ENCODE results near the gene SNX32.
A peak's percentile ranks its signal among the peaks of the same experiment; 100 is the strongest.

The SNX32 gene

DNA sequence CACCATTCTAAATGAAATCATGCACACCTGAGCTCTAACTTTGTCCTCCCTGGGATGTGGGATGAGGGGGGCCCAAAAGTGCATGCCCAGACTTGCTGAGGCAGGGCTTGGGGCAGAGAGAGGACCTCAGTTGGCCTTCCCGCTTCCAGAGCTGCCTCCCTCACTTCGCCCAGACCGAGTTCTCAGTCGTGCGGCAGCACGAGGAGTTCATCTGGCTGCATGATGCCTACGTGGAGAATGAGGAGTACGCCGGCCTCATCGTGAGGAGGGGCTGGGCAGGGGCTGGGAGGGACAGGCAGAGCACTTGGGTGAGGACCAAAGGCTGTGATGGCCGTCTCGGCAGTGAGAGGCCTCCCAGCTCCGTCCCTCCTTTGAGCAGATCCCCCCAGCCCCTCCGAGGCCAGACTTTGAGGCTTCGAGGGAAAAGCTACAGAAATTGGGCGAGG lies 16.0 kb downstream of the SNX32 start:
- H3K4me1 ChIP-seq (ENCODE audit: control extremely low read depth in 1 of 4, control insufficient read depth in 4 of 4, insufficient read depth in 4 of 4, low read length in 3 of 4): no peaks in the 10 kb centered on the region
- no peak for DNase-seq
- H3K27ac ChIP-seq (ENCODE audit: insufficient read depth in 1 of 2, low read depth in 1 of 2, low read length in 2 of 2, poor library complexity in 1 of 2, severe bottlenecking in 2 of 2): no peak overlapping the region
- ChIA-PET POLR2A (interaction anchor here (1.3 kb wide), 1 partner anchor 138 kb away, joined by 3 read pairs; no protein-coding TSS in a partner anchor), CTCF (interaction anchor here (0.9 to 4.9 kb wide), 5 partner anchors 8 to 70 kb away, joined by 3 to 20 read pairs (median 3); partner anchors contain the start of gene CFL1)
- peaks cover 12 to 42% (median 36%) of the 10 kb centered on the region in 4 experiments for H3K36me3 ChIP-seq (ENCODE audit: control insufficient read depth in 4 of 4, insufficient read depth in 4 of 4, low read length in 3 of 4)
- H3K9me3 ChIP-seq (ENCODE audit: control extremely low read depth in 1 of 5, control insufficient read depth in 4 of 5, insufficient read depth in 2 of 5, low read depth in 1 of 5, low read length in 4 of 5): peaks cover 0 to 7% (median 0%) of the 10 kb centered on the region in 5 experiments
- 87% methylated on average over 13 of the region's 16 CpGs for WGBS (ENCODE audit: insufficient coverage)
- H3K4me3 ChIP-seq (ENCODE audit: control insufficient read depth in 1 of 7, extremely low read depth in 1 of 7, insufficient read depth in 4 of 7, low read depth in 2 of 7, low read length in 6 of 7): no peak overlapping the region
- H3K27me3 ChIP-seq (replicated peaks in 2 of 5; ENCODE audit: control insufficient read depth in 4 of 5, insufficient read depth in 5 of 5, low read length in 4 of 5): no peaks in the 10 kb centered on the region

DNA sequence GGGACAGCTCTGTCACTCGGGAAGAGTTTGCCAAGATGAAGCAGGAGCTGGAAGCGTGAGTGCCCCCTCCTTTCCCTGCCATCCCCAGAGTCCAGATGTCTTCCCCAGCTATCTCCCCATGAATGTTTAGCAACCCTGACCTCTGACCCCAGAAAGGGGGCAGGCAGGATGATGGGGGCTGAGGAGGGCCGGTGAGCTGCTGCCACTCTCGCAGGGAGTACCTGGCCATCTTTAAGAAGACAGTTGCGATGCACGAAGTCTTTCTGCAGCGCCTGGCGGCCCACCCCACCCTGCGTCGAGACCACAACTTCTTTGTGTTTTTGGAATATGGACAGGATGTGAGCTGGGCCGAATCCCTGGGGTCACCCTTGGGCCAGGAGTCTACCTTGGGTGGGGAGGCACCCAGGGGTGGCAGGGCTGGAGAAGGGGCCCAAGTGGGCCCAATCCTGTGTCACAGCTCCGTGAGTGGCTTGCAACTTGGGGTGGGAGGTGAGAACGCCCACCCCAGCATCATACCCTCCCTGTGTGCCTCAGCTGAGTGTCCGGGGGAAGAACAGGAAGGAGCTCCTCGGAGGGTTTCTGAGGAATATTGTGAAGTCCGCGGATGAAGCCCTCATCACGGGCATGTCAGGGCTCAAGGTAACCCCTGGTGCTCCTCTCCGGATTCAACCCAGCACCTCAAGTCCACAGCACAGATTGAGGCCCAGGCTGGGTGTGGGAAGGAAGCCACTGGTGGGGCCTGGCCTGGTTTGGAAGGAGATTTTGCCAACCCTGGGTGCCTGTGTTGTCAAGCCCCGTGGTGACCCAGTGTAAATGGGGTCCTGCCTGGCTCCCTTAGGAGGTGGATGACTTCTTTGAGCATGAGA lies 16.7 kb downstream of the SNX32 start:
- no peak for DNase-seq
- Histone ChIP-seq H3K4me3 (ENCODE audit: control insufficient read depth in 1 of 7, extremely low read depth in 1 of 7, insufficient read depth in 4 of 7, low read depth in 2 of 7, low read length in 6 of 7) (no peak overlapping the region), H3K36me3 (ENCODE audit: control insufficient read depth in 4 of 4, insufficient read depth in 4 of 4, low read length in 3 of 4) (peaks cover 12 to 49% (median 41%) of the 10 kb centered on the region in 4 experiments), H3K27ac (ENCODE audit: insufficient read depth in 1 of 2, low read depth in 1 of 2, low read length in 2 of 2, poor library complexity in 1 of 2, severe bottlenecking in 2 of 2) (no peak overlapping the region), H3K4me1 (ENCODE audit: control extremely low read depth in 1 of 4, control insufficient read depth in 4 of 4, insufficient read depth in 4 of 4, low read length in 3 of 4) (peaks cover 0 to 2% (median 1%) of the 10 kb centered on the region in 4 experiments), H3K27me3 (replicated peaks in 2 of 5; ENCODE audit: control insufficient read depth in 4 of 5, insufficient read depth in 5 of 5, low read length in 4 of 5) (no peaks in the 10 kb centered on the region), H3K9me3 (ENCODE audit: control extremely low read depth in 1 of 5, control insufficient read depth in 4 of 5, insufficient read depth in 2 of 5, low read depth in 1 of 5, low read length in 4 of 5) (peaks cover 0 to 7% (median 0%) of the 10 kb centered on the region in 5 experiments)
- ChIA-PET POLR2A (interaction anchor here (1.3 to 2.1 kb wide), 2 partner anchors 17 to 139 kb away, joined by 3 to 6 read pairs; partner anchors contain the start of gene SNX32), CTCF (interaction anchor here (0.9 to 4.9 kb wide), 8 partner anchors 8 to 34 kb away, joined by 3 to 20 read pairs (median 4); partner anchors contain the start of genes CFL1, MUS81 and SNX32)
- 90% methylated on average over 19 of the region's 20 CpGs for WGBS (ENCODE audit: insufficient coverage)

DNA sequence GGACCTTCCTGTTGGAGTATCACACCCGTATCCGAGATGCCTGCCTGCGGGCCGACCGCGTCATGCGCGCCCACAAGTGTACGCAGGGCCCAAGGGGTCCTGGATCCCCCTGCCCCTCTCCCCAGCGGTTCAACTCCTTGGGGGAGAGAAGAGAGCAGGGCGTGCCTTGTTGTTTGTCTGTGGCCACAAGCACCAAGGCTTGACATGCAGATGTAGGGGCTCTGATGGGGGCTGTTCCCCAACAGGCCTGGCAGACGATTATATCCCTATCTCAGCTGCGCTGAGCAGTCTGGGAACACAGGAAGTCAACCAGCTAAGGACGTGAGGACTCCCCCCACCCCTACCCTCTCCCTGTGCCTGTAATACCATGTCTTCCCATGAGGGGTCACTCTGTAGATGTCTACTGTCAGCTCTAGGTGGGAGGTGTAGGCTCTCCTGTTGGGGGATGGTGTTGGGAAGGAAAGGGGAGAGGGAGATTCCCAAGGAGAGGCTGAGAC lies 17.4 kb downstream of the SNX32 start:
- peak in 1 of 3 donors; percentile 34 for DNase-seq
- peaks cover 0 to 7% (median 0%) of the 10 kb centered on the region in 5 experiments for H3K9me3 ChIP-seq (ENCODE audit: control extremely low read depth in 1 of 5, control insufficient read depth in 4 of 5, insufficient read depth in 2 of 5, low read depth in 1 of 5, low read length in 4 of 5)
- ChIA-PET CTCF (interaction anchor here (0.9 to 4.9 kb wide), 14 partner anchors 9 to 145 kb away, joined by 3 to 20 read pairs (median 4); partner anchors contain the start of genes FIBP, MUS81 and SNX32), POLR2A (interaction anchor here (0.6 to 2.1 kb wide), 2 partner anchors 18 to 212 kb away, joined by 3 to 6 read pairs; partner anchors contain the start of gene SNX32)
- peaks cover 12 to 56% (median 45%) of the 10 kb centered on the region in 4 experiments for H3K36me3 ChIP-seq (ENCODE audit: control insufficient read depth in 4 of 4, insufficient read depth in 4 of 4, low read length in 3 of 4)
- no peaks in the 10 kb centered on the region for H3K27me3 ChIP-seq (replicated peaks in 2 of 5; ENCODE audit: control insufficient read depth in 4 of 5, insufficient read depth in 5 of 5, low read length in 4 of 5)
- H3K4me3 ChIP-seq (ENCODE audit: control insufficient read depth in 1 of 7, extremely low read depth in 1 of 7, insufficient read depth in 4 of 7, low read depth in 2 of 7, low read length in 6 of 7): no peak overlapping the region
- WGBS (ENCODE audit: insufficient coverage): 97% methylated on average over 13 of the region's 14 CpGs
- peaks cover 0 to 9% (median 8%) of the 10 kb centered on the region in 4 experiments for H3K4me1 ChIP-seq (ENCODE audit: control extremely low read depth in 1 of 4, control insufficient read depth in 4 of 4, insufficient read depth in 4 of 4, low read length in 3 of 4)
- no peak overlapping the region for H3K27ac ChIP-seq (ENCODE audit: insufficient read depth in 1 of 2, low read depth in 1 of 2, low read length in 2 of 2, poor library complexity in 1 of 2, severe bottlenecking in 2 of 2)

DNA sequence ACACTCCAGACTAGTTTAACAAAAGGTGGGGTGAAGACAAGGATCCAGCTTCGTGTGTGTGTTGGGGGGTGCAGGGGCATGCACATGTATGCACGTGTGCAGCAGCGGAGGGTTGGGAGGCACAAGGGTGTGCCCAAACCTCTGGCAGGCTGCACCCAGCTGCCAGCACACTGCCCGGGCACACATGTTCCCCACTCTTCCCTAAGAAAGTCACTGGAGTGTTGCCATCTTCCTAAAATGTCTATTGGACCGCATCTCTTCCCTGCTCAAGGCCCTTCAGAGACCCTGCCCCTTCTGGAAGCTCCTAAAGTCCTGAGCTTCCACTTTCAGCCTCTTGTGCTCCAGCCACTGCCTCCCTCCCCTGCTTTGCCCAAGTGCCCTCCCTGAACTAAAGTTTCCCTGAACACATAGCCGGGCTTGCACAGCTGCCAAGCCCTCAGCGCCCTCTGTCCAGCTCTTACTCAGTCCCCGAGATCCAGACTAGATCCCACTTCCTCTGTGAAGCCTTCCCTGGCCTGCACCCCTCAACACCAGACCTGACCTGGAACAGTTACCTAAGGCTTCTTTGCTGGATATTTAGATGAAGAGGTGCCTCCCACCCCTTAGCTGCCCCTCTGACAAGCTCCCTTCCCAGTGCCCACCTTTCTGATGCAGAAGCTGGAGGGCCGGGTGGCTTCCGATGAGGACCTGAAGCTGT lies 18.2 kb downstream of the SNX32 start:
- no peak overlapping the region for H3K4me3 ChIP-seq (ENCODE audit: control insufficient read depth in 1 of 7, extremely low read depth in 1 of 7, insufficient read depth in 4 of 7, low read depth in 2 of 7, low read length in 6 of 7)
- DNase-seq: no peak
- H3K9me3 ChIP-seq (ENCODE audit: control extremely low read depth in 1 of 5, control insufficient read depth in 4 of 5, insufficient read depth in 2 of 5, low read depth in 1 of 5, low read length in 4 of 5): peaks cover 0 to 7% (median 0%) of the 10 kb centered on the region in 5 experiments
- H3K27me3 ChIP-seq (replicated peaks in 2 of 5; ENCODE audit: control insufficient read depth in 4 of 5, insufficient read depth in 5 of 5, low read length in 4 of 5): no peaks in the 10 kb centered on the region
- ChIA-PET CTCF (interaction anchor here (0.9 to 4.9 kb wide), 16 partner anchors 8 to 170 kb away, joined by 3 to 20 read pairs (median 4); partner anchors contain the start of genes FIBP, MUS81 and SNX32), POLR2A (interaction anchor here (0.6 to 2.1 kb wide), 4 partner anchors 19 to 213 kb away, joined by 3 to 6 read pairs (median 4); partner anchors contain the start of gene SNX32)
- peaks cover 3 to 17% (median 15%) of the 10 kb centered on the region in 4 experiments for H3K4me1 ChIP-seq (ENCODE audit: control extremely low read depth in 1 of 4, control insufficient read depth in 4 of 4, insufficient read depth in 4 of 4, low read length in 3 of 4)
- WGBS (ENCODE audit: insufficient coverage): 96% methylated on average over 10 of the region's 10 CpGs
- H3K27ac ChIP-seq (ENCODE audit: insufficient read depth in 1 of 2, low read depth in 1 of 2, low read length in 2 of 2, poor library complexity in 1 of 2, severe bottlenecking in 2 of 2): no peak overlapping the region
- peaks cover 12 to 61% (median 46%) of the 10 kb centered on the region in 4 experiments for H3K36me3 ChIP-seq (ENCODE audit: control insufficient read depth in 4 of 4, insufficient read depth in 4 of 4, low read length in 3 of 4)

DNA sequence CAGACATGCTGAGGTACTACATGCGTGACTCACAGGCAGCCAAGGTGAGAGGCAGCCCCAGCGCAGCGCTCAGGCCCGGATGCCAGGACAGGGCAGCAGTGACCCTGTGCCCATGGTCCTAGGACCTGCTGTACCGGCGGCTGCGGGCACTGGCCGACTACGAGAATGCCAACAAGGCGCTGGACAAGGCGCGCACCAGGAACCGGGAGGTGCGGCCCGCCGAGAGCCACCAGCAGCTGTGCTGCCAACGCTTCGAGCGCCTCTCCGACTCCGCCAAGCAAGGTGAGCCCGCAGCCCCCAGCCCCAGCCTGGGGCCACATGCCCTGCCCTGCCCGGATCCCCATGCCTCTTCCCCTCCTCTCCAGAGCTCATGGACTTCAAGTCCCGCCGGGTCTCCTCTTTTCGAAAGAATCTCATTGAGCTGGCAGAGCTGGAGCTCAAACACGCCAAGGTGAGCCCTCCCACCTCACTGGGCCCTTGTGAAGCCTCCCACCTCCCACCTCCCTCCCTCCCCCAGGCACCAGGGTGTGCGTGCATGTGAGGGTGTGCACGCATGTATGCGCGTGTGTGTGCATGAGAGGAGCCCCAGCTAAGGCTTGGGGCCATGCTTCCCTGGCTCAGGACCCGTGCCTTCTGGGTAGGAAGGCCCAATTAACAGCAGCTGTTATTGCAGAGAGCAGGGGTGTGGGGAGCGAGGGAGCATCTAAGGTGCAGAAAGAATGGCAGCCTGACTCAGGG lies 18.9 kb downstream of the SNX32 start:
- H3K4me1 ChIP-seq (ENCODE audit: control extremely low read depth in 1 of 4, control insufficient read depth in 4 of 4, insufficient read depth in 4 of 4, low read length in 3 of 4): peaks cover 3 to 19% (median 15%) of the 10 kb centered on the region in 4 experiments
- DNase-seq: no peak
- H3K9me3 ChIP-seq (ENCODE audit: control extremely low read depth in 1 of 5, control insufficient read depth in 4 of 5, insufficient read depth in 2 of 5, low read depth in 1 of 5, low read length in 4 of 5): peaks cover 0 to 7% (median 0%) of the 10 kb centered on the region in 5 experiments
- no peaks in the 10 kb centered on the region for H3K27me3 ChIP-seq (replicated peaks in 2 of 5; ENCODE audit: control insufficient read depth in 4 of 5, insufficient read depth in 5 of 5, low read length in 4 of 5)
- ChIA-PET POLR2A (interaction anchor here (1.2 to 2.1 kb wide), 2 partner anchors 19 kb away, joined by 4 to 6 read pairs; partner anchors contain the start of gene SNX32), CTCF (interaction anchor here (0.9 to 4.9 kb wide), 12 partner anchors 9 to 170 kb away, joined by 3 to 20 read pairs (median 4); partner anchors contain the start of genes CTSW, FIBP and SNX32)
- no peak overlapping the region for H3K27ac ChIP-seq (ENCODE audit: insufficient read depth in 1 of 2, low read depth in 1 of 2, low read length in 2 of 2, poor library complexity in 1 of 2, severe bottlenecking in 2 of 2)
- no peak overlapping the region for H3K4me3 ChIP-seq (ENCODE audit: control insufficient read depth in 1 of 7, extremely low read depth in 1 of 7, insufficient read depth in 4 of 7, low read depth in 2 of 7, low read length in 6 of 7)
- peaks cover 12 to 61% (median 46%) of the 10 kb centered on the region in 4 experiments for H3K36me3 ChIP-seq (ENCODE audit: control insufficient read depth in 4 of 4, insufficient read depth in 4 of 4, low read length in 3 of 4)
- WGBS (ENCODE audit: insufficient coverage): 94% methylated on average over 26 of the region's 33 CpGs
